Lower leg skin (tissue), 4 donors: ENCODE measurements around the gene IDH3A. TPM values are rescaled to one million over a fixed set of nuclear protein-coding genes. Genes with fewer than 3 reads are reported as not detected.

ENCODE experiments used
- DNase-seq, 2 donors: peaks; one replicate each; pipeline ENCODE4 v3.0.0-alpha.2; 2019; ENCODE audit warnings: low spot score in 2 of 2
- H3K4me3 ChIP-seq: fragments of 200-600 bp; sonication (generic); 2 replicates; pipeline ENCODE4 v1.5.1; 2017; ENCODE audit warnings: mild to moderate bottlenecking, low read depth; ENCODE audit not compliant: poor library complexity, severe bottlenecking
- POLR2A ChIP-seq, 2 donors: fragments of 450-650 bp; IDR thresholded peaks; one replicate each; pipeline ENCODE4 v1.6.1; 2016 to 2017; ENCODE audit warnings: antibody characterized with exemption in 2 of 2, mild to moderate bottlenecking in 1 of 2, moderate library complexity in 1 of 2
- WGBS, 2 donors: methylation state at CpG; one replicate each; pipeline ENCODE4 v1.1.5; 2018; 5-methylcytosine and 5-hydroxymethylcytosine counted together
- intact Hi-C: fragments of 100-400 bp; cut with DNase I; formaldehyde crosslinking; loops from one replicate; pipeline ENCODE4 v1.15.0; 2023; ENCODE audit warnings: low total_unique reads
- total RNA-seq, 4 donors: library from RNA; depleted of rRNA; stranded (reverse); fragments of >200 nt; gene quantifications; one replicate each; pipeline ENCODE4 v1.1.0, GENCODE V29; 2016
- TF ChIP-seq, protein P1 (sequence below), 3 donors: fragments of 450-650 bp; IDR thresholded peaks; one replicate each; pipeline ENCODE4 v1.5.1; 2016; ENCODE audit warnings: antibody characterized with exemption in 3 of 3, mild to moderate bottlenecking in 3 of 3, moderate library complexity in 2 of 3

The IDH3A gene
- total RNA-seq, 4 donors from 2014 or later: 51.0 to 77.2 (median 60.8) TPM

DNA sequence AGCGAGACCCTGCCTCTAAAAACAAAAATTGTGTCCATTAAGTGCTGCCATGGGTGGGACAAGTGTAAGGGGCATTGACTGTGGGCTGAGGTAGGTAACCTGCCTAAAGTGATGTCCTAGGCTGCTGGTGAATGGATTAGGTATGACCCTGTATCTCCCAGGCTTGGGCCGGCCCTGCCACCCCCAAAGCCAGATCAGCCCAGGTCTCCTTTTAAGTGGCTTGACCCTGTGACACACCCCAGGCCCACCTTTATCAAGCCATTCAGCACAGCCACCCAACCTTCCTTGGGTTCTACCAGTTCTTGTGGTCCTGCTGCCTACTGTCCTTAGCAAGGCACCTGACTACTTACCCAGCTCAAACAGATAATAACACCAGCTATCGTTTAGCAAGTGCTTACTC lies 36.6 kb upstream of the IDH3A start:
- TF ChIP-seq, protein P1, sequence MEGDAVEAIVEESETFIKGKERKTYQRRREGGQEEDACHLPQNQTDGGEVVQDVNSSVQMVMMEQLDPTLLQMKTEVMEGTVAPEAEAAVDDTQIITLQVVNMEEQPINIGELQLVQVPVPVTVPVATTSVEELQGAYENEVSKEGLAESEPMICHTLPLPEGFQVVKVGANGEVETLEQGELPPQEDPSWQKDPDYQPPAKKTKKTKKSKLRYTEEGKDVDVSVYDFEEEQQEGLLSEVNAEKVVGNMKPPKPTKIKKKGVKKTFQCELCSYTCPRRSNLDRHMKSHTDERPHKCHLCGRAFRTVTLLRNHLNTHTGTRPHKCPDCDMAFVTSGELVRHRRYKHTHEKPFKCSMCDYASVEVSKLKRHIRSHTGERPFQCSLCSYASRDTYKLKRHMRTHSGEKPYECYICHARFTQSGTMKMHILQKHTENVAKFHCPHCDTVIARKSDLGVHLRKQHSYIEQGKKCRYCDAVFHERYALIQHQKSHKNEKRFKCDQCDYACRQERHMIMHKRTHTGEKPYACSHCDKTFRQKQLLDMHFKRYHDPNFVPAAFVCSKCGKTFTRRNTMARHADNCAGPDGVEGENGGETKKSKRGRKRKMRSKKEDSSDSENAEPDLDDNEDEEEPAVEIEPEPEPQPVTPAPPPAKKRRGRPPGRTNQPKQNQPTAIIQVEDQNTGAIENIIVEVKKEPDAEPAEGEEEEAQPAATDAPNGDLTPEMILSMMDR (IDR thresholded peaks at IDR 0.05): no peak
- TF ChIP-seq POLR2A (IDR thresholded peaks at IDR 0.05): no peak
- 72 to 76% methylated on average over 3 of the region's 3 CpGs for WGBS, 2 donors
- DNase-seq: no peak
- no peak overlapping the region for H3K4me3 ChIP-seq
- intact Hi-C loops: loop anchor here (5.0 kb wide), 1 partner anchor 130 kb away; no protein-coding TSS in a partner anchor

DNA sequence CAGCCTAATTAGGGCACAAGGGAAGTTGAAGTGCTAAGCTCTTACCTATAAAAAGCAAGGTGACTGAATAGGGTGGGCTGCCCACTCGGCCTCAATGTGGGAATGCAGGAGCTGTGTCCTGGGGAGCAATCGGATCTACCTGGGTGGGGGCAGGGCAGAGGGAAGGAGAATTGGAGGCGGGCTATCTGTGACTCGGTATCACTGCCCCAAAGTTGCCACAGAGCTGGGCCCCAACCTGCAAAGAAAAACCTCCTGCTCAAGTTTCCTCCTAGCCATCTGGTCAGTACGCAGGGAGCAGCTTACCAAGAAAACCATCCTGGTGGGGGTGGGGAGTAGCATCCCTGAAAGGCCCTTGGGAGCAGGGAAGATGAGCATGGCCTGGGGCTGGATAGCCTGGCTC lies 28.6 kb upstream of the IDH3A start:
- DNase-seq: no peak
- TF ChIP-seq POLR2A (IDR thresholded peaks at IDR 0.05): no peak
- TF ChIP-seq, protein P1 (IDR thresholded peaks at IDR 0.05): no peak
- intact Hi-C loops: no loop called here
- 85 to 89% methylated on average over 5 of the region's 5 CpGs for WGBS, 2 donors
- no peak overlapping the region for H3K4me3 ChIP-seq

DNA sequence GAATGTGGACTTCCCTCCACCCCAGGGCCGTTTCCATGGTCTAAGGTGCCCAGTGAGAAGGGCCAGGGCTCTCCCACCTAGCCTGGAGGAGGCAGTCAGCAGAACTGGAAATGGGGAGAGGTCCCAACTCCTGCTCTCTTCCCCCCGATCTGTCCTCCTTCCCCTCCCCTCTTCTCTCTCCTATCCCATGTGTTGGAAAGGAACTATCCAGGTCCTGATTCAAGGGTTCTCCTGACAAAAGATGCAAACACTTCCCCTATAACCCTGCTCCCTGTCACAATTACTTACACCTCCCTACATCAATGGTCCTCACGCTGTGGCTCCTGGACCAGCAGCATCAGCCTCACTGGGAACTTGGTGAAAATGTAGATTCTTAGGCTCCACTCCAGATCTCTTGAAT lies 23.9 kb upstream of the IDH3A start:
- H3K4me3 ChIP-seq: no peak overlapping the region
- intact Hi-C loops: loop anchor here (5.0 kb wide), 1 partner anchor 117 kb away; no protein-coding TSS in a partner anchor
- 70 to 80% methylated on average over 3 of the region's 3 CpGs for WGBS, 2 donors
- TF ChIP-seq, protein P1 (IDR thresholded peaks at IDR 0.05): no peak
- TF ChIP-seq POLR2A (IDR thresholded peaks at IDR 0.05): no peak
- no peak for DNase-seq

DNA sequence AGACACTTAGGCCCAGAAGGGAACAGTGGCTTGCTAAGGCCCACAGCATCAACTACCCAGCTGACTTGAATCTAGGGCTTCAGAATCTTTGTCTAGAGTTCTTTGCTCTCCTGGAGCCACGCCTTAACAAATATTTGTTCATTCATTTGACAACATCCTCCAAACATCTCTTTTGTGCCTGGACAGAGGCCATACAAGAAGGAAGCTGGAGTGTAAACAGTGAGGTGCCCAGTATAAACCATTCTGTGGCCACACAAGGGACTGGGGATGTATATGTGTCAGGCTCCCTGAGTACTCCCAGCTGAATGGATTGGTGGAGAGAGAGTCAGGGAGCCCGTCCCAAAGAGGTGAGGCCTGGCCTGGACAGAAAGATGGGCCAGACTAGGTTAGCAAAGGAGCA lies 21.3 kb upstream of the IDH3A start:
- no peak overlapping the region for H3K4me3 ChIP-seq
- TF ChIP-seq POLR2A (IDR thresholded peaks at IDR 0.05): no peak
- TF ChIP-seq, protein P1 (IDR thresholded peaks at IDR 0.05): no peak
- 88 to 95% methylated on average over 2 of the region's 2 CpGs for WGBS, 2 donors
- no peak for DNase-seq
- intact Hi-C loops: loop anchor here (5.0 kb wide), 1 partner anchor 114 kb away; no protein-coding TSS in a partner anchor

DNA sequence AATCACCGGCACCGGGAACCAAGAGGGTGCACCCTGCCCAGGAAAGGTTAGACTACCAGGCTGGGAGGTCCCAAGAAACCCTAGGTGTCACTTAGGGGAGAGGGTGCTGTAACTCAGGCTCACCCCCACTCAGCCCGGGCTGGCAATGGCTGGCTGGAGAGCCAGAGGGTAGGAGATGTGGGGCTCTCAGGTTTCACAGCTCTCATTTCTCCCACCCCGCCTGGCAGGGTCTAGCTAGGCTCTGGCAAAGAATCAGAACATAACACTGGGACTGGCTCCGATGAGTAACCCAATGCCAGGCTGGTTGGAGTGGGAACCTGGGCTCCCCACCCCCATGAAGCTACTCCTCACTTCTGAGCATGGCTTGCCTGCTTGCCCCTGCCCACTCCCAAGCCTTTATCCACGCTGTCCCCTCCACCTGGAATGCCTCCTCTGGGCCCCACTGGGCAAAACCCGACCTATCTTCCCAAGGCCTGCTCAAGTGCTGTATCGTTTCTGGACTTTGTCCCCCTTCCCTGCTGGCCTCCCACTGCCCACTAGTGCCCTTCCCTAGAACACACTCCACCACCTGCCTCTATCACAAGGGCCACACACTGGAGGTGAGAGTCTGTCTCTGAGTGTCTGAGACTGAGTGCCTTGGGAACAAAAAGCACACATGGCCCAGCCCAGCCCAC lies 19.9 kb upstream of the IDH3A start:
- TF ChIP-seq POLR2A (IDR thresholded peaks at IDR 0.05): no peak
- TF ChIP-seq, protein P1 (IDR thresholded peaks at IDR 0.05): no peak
- intact Hi-C loops: loop anchor here (5.0 kb wide), 1 partner anchor 113 kb away; no protein-coding TSS in a partner anchor
- no peak for DNase-seq
- 68 to 70% methylated on average over 8 of the region's 8 CpGs for WGBS, 2 donors
- H3K4me3 ChIP-seq: no peak overlapping the region
